Measurements from ENCODE around the gene ZC3H7B. TPM values are rescaled to one million over a fixed set of nuclear protein-coding genes. Genes with fewer than 3 reads are reported as not detected.

Gene ZC3H7B
- total RNA-seq, 1 experiment from 2014 or later = 42.0 TPM

- peaks cover 11 to 22% of the 10 kb centered on the region in 2 experiments for H3K4me1 ChIP-seq (ENCODE audit: control insufficient read depth in 1 of 2, insufficient read depth in 2 of 2, low read length in 2 of 2)
- ChIA-PET RAD21 (ENCODE audit: low non-redundant PET in 1 of 2, low total read pairs in 2 of 2, uncharacterized antibody in 2 of 2, unreplicated experiment in 2 of 2) (no interaction called here), POLR2A (no interaction called here), CTCF (no interaction called here)
- H3K27me3 ChIP-seq (ENCODE audit: insufficient read depth, low read length) = no peaks in the 10 kb centered on the region
- no peak overlapping the region for H3K4me2 ChIP-seq (ENCODE audit: low read length)
- H3K9me3 ChIP-seq (ENCODE audit: control insufficient read depth in 1 of 2, insufficient read depth in 1 of 2, low read depth in 1 of 2, low read length in 2 of 2) = no peaks in the 10 kb centered on the region
- TF ChIP-seq POLR2AphosphoS5 (IDR thresholded peaks at IDR 0.05; ENCODE audit: low read depth, low read length) (no peak), ELF1 (IDR thresholded peaks at IDR 0.05; ENCODE audit: borderline replicate concordance, low read depth) (no peak), ZBTB33 (IDR thresholded peaks at IDR 0.05; ENCODE audit: extremely low read depth, insufficient replicate concordance, low read length) (no peak), ATF3 (IDR thresholded peaks at IDR 0.05) (no peak), POLR2A (IDR thresholded peaks at IDR 0.05; ENCODE audit: borderline replicate concordance, extremely low read depth, insufficient read depth, insufficient read length) (no peak), YY1 (IDR thresholded peaks at IDR 0.05; ENCODE audit: extremely low read depth, insufficient replicate concordance, low read depth, low read length) (no peak), RAD21 (IDR thresholded peaks at IDR 0.05; ENCODE audit: low read depth) (no peak), CBX3 (IDR thresholded peaks at IDR 0.05; ENCODE audit: low read depth) (no peak), SRF (IDR thresholded peaks at IDR 0.05; ENCODE audit: low read depth) (no peak), CTCF (IDR thresholded peaks at IDR 0.05 in 2 of 3, conservative IDR thresholded peaks at IDR 0.05 in 1 of 3; ENCODE audit: borderline replicate concordance in 1 of 3, insufficient read depth in 1 of 3, low read depth in 2 of 3, low read length in 2 of 3) (no peak), SIN3A (IDR thresholded peaks at IDR 0.05; ENCODE audit: low read depth) (no peak), EGR1 (IDR thresholded peaks at IDR 0.05; ENCODE audit: low read depth) (no peak), REST (IDR thresholded peaks at IDR 0.05; ENCODE audit: low read depth) (no peak), TCF7L2 (IDR thresholded peaks at IDR 0.05; ENCODE audit: borderline replicate concordance, extremely low read depth, insufficient read depth, insufficient read length) (no peak), CEBPB (IDR thresholded peaks at IDR 0.05; ENCODE audit: low read depth) (no peak), ZNF274 (IDR thresholded peaks at IDR 0.05; ENCODE audit: low read depth, low read length) (no peak), MAX (IDR thresholded peaks at IDR 0.05) (no peak)
- H3K36me3 ChIP-seq (ENCODE audit: control insufficient read depth in 1 of 2, insufficient read depth in 2 of 2, low read length in 2 of 2) = no peaks in the 10 kb centered on the region
- no peak overlapping the region for H3K9ac ChIP-seq (ENCODE audit: low read length)
- no TSS peak for BruUV-seq (replicated peaks)
- H3K79me2 ChIP-seq (ENCODE audit: insufficient read depth, low read length) = no peaks in the 10 kb centered on the region
- no peak overlapping the region for H2AFZ ChIP-seq (ENCODE audit: low read depth, low read length, poor library complexity, severe bottlenecking)
- H3K27ac ChIP-seq (ENCODE audit: low read depth, low read length) = no peak overlapping the region
- ATAC-seq (no peak), DNase-seq (ENCODE audit: low read depth, low spot score) (no peak)
- H4K20me1 ChIP-seq (ENCODE audit: insufficient read depth) = no peaks in the 10 kb centered on the region
- H3K4me3 ChIP-seq (replicated peaks in 1 of 2; ENCODE audit: low read depth in 1 of 2, low read length in 2 of 2) = no peak overlapping the region
- intact Hi-C loops (cut with micrococcal nuclease) = no loop called here
- H3K9me2 ChIP-seq (ENCODE audit: insufficient read depth) = no peaks in the 10 kb centered on the region
These were observed 105.1 kb downstream of the ZC3H7B start for GRCh38 chr22:41406410-41406809.

All from HCT116 (cell line).